Measurements from ENCODE around the gene ZC3H14. TPM values are rescaled to one million over a fixed set of nuclear protein-coding genes. Genes with fewer than 3 reads are reported as not detected.

The ZC3H14 gene
- total RNA-seq, 1 donor from 2014 or later, result 55.8 TPM

GRCh38 chr14:88533064-88533602 is 29.7 kb upstream of the ZC3H14 start:
- no peak overlapping the region for H3K4me2 ChIP-seq (ENCODE audit: low read length)
- H4K20me1 ChIP-seq (ENCODE audit: insufficient read depth, low read length), result peaks cover 24% of the 10 kb centered on the region
- H3K4me3 ChIP-seq (ENCODE audit: insufficient read depth, low read depth, low read length), result no peak overlapping the region
- Mint-ChIP-seq H3K27me3 (ENCODE audit: low read depth, unreplicated experiment) (no peaks in the 10 kb centered on the region), H3K4me1 (ENCODE audit: low read depth, unreplicated experiment) (peaks cover 4% of the 10 kb centered on the region), H3K36me3 (ENCODE audit: low read depth, unreplicated experiment) (peaks cover 23% of the 10 kb centered on the region), H3K4me3 (ENCODE audit: unreplicated experiment) (no peak overlapping the region), H3K27ac (ENCODE audit: unreplicated experiment) (no peak overlapping the region), H3K9me3 (ENCODE audit: unreplicated experiment) (peaks cover 3% of the 10 kb centered on the region)
- H3K27ac ChIP-seq (ENCODE audit: low read depth, low read length), result no peak overlapping the region
- DNase-seq (ENCODE audit: low read depth), result no peak
- TF ChIP-seq EZH2 (IDR thresholded peaks at IDR 0.05; ENCODE audit: insufficient read depth, low read length), result no peak
- no peak for TF ChIP-seq CTCF (IDR thresholded peaks at IDR 0.05; ENCODE audit: insufficient read depth, low read depth, low read length)
- no peak overlapping the region for H3K9ac ChIP-seq (ENCODE audit: low read length)
- H3K36me3 ChIP-seq (ENCODE audit: insufficient read depth, low read length), result peaks cover 14% of the 10 kb centered on the region
- H3K9me3 ChIP-seq (ENCODE audit: insufficient read depth, low read depth, low read length), result no peaks in the 10 kb centered on the region
- no peaks in the 10 kb centered on the region for H3K27me3 ChIP-seq (ENCODE audit: insufficient read depth, low read length)
- H3K79me2 ChIP-seq (ENCODE audit: insufficient read depth, low read length), result peaks cover 40% of the 10 kb centered on the region
- H2AFZ ChIP-seq (ENCODE audit: low read depth, low read length), result no peak overlapping the region
- FAIRE-seq, result no peak
- H3K4me1 ChIP-seq (ENCODE audit: insufficient read depth, low read length), result no peaks in the 10 kb centered on the region

GRCh38 chr14:88535149-88535548 is 27.7 kb upstream of the ZC3H14 start:
- TF ChIP-seq EZH2 (IDR thresholded peaks at IDR 0.05; ENCODE audit: insufficient read depth, low read length) (no peak), CTCF (IDR thresholded peaks at IDR 0.05; ENCODE audit: insufficient read depth, low read depth, low read length) (no peak)
- H3K27me3 ChIP-seq (ENCODE audit: insufficient read depth, low read length), result no peaks in the 10 kb centered on the region
- no peak overlapping the region for H2AFZ ChIP-seq (ENCODE audit: low read depth, low read length)
- no peak overlapping the region for H3K4me3 Mint-ChIP-seq (ENCODE audit: unreplicated experiment)
- H3K4me2 ChIP-seq (ENCODE audit: low read length), result no peak overlapping the region
- no peaks in the 10 kb centered on the region for H3K9me3 ChIP-seq (ENCODE audit: insufficient read depth, low read depth, low read length)
- no peak for FAIRE-seq
- no peak overlapping the region for H3K9ac ChIP-seq (ENCODE audit: low read length)
- peaks cover 14% of the 10 kb centered on the region for H3K36me3 ChIP-seq (ENCODE audit: insufficient read depth, low read length)
- peaks cover 58% of the 10 kb centered on the region for H3K79me2 ChIP-seq (ENCODE audit: insufficient read depth, low read length)
- peaks cover 3% of the 10 kb centered on the region for H3K9me3 Mint-ChIP-seq (ENCODE audit: unreplicated experiment)
- DNase-seq (ENCODE audit: low read depth), result no peak
- no peaks in the 10 kb centered on the region for H3K4me1 ChIP-seq (ENCODE audit: insufficient read depth, low read length)
- peaks cover 37% of the 10 kb centered on the region for H4K20me1 ChIP-seq (ENCODE audit: insufficient read depth, low read length)
- no peak overlapping the region for H3K27ac Mint-ChIP-seq (ENCODE audit: unreplicated experiment)
- H3K27me3 Mint-ChIP-seq (ENCODE audit: low read depth, unreplicated experiment), result no peaks in the 10 kb centered on the region
- no peak overlapping the region for H3K4me3 ChIP-seq (ENCODE audit: insufficient read depth, low read depth, low read length)
- peaks cover 11% of the 10 kb centered on the region for H3K36me3 Mint-ChIP-seq (ENCODE audit: low read depth, unreplicated experiment)
- H3K4me1 Mint-ChIP-seq (ENCODE audit: low read depth, unreplicated experiment), result peaks cover 4% of the 10 kb centered on the region
- H3K27ac ChIP-seq (ENCODE audit: low read depth, low read length), result no peak overlapping the region

GRCh38 chr14:88535813-88536212 is 27.0 kb upstream of the ZC3H14 start:
- H3K4me1 Mint-ChIP-seq (ENCODE audit: low read depth, unreplicated experiment), result peaks cover 4% of the 10 kb centered on the region
- Histone ChIP-seq H3K36me3 (ENCODE audit: insufficient read depth, low read length) (peaks cover 14% of the 10 kb centered on the region), H4K20me1 (ENCODE audit: insufficient read depth, low read length) (peaks cover 38% of the 10 kb centered on the region), H3K9me3 (ENCODE audit: insufficient read depth, low read depth, low read length) (no peaks in the 10 kb centered on the region), H3K4me1 (ENCODE audit: insufficient read depth, low read length) (no peaks in the 10 kb centered on the region), H3K79me2 (ENCODE audit: insufficient read depth, low read length) (peaks cover 58% of the 10 kb centered on the region), H2AFZ (ENCODE audit: low read depth, low read length) (no peak overlapping the region), H3K4me2 (ENCODE audit: low read length) (no peak overlapping the region), H3K27me3 (ENCODE audit: insufficient read depth, low read length) (no peaks in the 10 kb centered on the region), H3K4me3 (ENCODE audit: insufficient read depth, low read depth, low read length) (no peak overlapping the region), H3K27ac (ENCODE audit: low read depth, low read length) (no peak overlapping the region), H3K9ac (ENCODE audit: low read length) (no peak overlapping the region)
- no peaks in the 10 kb centered on the region for H3K27me3 Mint-ChIP-seq (ENCODE audit: low read depth, unreplicated experiment)
- H3K36me3 Mint-ChIP-seq (ENCODE audit: low read depth, unreplicated experiment), result peaks cover 5% of the 10 kb centered on the region
- H3K9me3 Mint-ChIP-seq (ENCODE audit: unreplicated experiment), result peaks cover under 1% of the 10 kb centered on the region
- no peak overlapping the region for H3K27ac Mint-ChIP-seq (ENCODE audit: unreplicated experiment)
- no peak overlapping the region for H3K4me3 Mint-ChIP-seq (ENCODE audit: unreplicated experiment)
- no peak for TF ChIP-seq CTCF (IDR thresholded peaks at IDR 0.05; ENCODE audit: insufficient read depth, low read depth, low read length)
- TF ChIP-seq EZH2 (IDR thresholded peaks at IDR 0.05; ENCODE audit: insufficient read depth, low read length), result no peak
- DNase-seq (ENCODE audit: low read depth), result no peak
- no peak for FAIRE-seq
